Astrocyte of the spinal cord (primary cell): ENCODE results near the gene CCK.

ENCODE experiments used
- DNase-seq: peaks from one replicate; pipeline ENCODE4 v3.0.0; 2011; ENCODE audit warnings: low read depth, low spot score
- H3K4me3 ChIP-seq: 2 replicates; pipeline ENCODE4 v1.5.1; 2011; ENCODE audit warnings: low read depth, mild to moderate bottlenecking, low read length, moderate library complexity
- CTCF ChIP-seq: IDR thresholded peaks from 2 replicates; pipeline ENCODE4 v1.5.1; 2012; ENCODE audit warnings: low read depth, mild to moderate bottlenecking, low read length, inconsistent platforms
- in situ Hi-C: cut with HindIII; loops from 2 replicates; pipeline ENCODE4 v1.10.0; 2017; ENCODE audit warnings: low sequenced_read_pairs

Gene CCK

GRCh38 chr3:42224178-42224577 is 41.8 kb downstream of the CCK start:
- no peak for DNase-seq
- TF ChIP-seq CTCF: no peak
- in situ Hi-C loops: no loop called here
- no peak overlapping the region for H3K4me3 ChIP-seq

- TF ChIP-seq CTCF: no peak
- DNase-seq: no peak
- in situ Hi-C loops: no loop called here
- H3K4me3 ChIP-seq: no peak overlapping the region
These were observed 42.9 kb downstream of the CCK start for GRCh38 chr3:42222942-42223693.

GRCh38 chr3:42220436-42221121 is 45.4 kb downstream of the CCK start:
- DNase-seq: no peak
- in situ Hi-C loops: no loop called here
- no peak overlapping the region for H3K4me3 ChIP-seq
- no peak for TF ChIP-seq CTCF

GRCh38 chr3:42216931-42217333 is 49.1 kb downstream of the CCK start:
- no peak for TF ChIP-seq CTCF
- in situ Hi-C loops: no loop called here
- DNase-seq: peak; percentile 34
- no peak overlapping the region for H3K4me3 ChIP-seq

- no peak overlapping the region for H3K4me3 ChIP-seq
- DNase-seq: no peak
- in situ Hi-C loops: no loop called here
- TF ChIP-seq CTCF: no peak
These were observed 49.7 kb downstream of the CCK start for GRCh38 chr3:42216302-42216701.

GRCh38 chr3:42214565-42215283 is 51.3 kb downstream of the CCK start:
- no peak overlapping the region for H3K4me3 ChIP-seq
- DNase-seq: peak; percentile 24
- no peak for TF ChIP-seq CTCF
- in situ Hi-C loops: no loop called here
